HG03097 (cell line): ENCODE data around the gene MCF2L2.

Experiments used
- ATAC-seq: cut with Tn5 transposase; IDR thresholded peaks from one replicate; pipeline ENCODE4 v1.9.1; 2021; ENCODE audit not compliant: unreplicated experiment, low FRiP score

The MCF2L2 gene

DNA sequence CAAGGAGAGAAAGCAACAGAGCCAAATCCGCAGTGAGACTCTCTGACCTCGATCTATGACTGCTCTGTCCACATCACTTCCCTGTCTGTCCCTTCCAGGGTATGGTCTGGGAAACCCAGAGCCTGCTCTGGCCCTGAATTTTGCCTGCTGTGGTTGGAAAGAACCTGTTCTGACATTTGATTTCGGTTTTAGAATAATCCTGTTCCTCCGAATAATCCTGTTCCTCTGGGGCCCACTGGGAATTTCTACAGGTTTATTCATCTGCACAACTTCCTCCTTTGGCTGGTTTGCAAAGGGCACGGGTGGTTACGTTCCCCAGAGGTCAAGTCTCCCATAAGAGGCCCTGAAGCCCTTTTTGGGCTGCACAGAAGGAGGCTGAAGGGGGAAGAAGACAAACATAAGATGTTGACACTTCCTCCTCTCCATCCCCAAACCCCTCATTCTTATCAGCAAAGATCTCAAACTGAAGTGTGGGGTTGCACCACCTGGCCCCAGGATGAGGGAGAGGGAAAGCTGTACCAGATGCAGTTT is 276.5 kb downstream of the MCF2L2 start:
- no peak for ATAC-seq

DNA sequence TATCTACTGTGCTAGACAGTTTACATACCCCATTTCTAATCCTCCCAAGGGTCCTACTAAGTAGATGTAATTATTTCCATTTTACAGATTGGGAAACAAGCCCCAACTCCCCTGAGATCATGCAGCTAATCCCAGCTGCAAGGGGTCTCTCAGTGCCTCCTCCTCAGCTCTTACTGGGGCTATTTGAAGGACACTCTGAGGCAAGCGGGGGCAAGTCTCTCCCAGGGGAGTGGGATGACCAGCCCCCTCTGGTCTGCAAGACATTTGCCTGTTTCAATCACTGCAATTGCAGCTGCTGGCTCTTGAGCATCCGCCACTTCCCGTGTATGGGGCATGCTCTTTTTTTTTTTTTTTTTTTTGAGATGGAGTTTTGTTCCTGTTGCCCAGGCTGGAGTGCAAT is 277.3 kb downstream of the MCF2L2 start:
- ATAC-seq: no peak

DNA sequence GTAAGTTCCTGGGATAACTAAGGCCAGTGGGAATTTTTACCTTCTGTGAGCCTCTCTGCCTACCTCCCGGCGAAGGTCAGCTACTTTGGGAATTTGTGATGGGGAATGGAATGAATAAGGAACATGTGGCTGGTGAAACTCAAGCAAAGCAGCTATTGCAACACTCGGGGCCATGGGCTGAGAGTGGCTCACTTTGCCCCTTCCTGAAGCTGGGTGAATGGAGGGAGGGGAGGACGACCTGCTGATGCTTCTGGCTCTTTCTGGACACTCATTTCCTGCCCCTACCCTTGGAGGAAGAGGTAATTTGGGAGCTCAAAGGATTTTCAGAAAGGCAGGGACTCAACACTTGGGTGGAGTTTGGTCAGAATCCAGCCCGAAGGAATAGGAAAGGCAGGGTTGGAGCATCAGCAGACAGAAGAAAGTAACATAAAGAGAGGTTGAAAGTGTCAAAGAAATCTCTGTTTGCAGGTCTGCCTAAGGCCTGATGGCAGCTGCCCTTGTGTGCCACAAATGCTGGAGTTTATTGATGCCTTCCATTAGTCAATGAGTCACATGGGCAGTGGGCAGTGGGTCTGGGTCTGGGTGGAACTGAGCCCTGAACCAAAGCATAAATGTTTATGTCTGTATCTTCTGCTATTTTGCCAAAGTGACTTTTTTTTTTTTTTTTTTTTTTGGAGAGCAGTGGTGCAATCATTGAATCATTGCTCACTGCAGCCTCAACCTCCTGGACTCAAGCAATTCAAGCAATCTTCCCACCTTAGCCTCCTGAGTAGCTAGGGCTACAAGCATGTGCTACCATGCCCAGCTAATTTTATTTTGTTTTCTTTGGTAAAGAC is 278.3 kb downstream of the MCF2L2 start:
- no peak for ATAC-seq

DNA sequence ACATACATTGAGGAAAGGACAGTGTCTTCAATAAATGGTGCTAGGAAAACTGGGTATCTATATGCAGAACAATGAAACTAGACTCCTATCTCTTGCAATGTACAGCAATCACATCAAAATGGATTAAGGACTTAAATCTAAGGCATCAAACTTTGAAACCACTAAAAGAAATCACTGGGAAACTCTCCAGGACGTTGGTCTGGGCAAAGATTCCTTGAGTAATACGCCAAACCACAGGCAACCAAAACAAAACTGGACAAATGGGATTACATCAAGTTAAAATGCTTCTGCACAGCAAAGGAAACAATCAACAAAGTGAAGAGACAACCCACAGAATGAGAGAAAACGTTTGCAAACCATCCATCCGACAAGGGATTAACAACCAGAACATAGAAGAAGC is 280.4 kb downstream of the MCF2L2 start:
- no peak for ATAC-seq

DNA sequence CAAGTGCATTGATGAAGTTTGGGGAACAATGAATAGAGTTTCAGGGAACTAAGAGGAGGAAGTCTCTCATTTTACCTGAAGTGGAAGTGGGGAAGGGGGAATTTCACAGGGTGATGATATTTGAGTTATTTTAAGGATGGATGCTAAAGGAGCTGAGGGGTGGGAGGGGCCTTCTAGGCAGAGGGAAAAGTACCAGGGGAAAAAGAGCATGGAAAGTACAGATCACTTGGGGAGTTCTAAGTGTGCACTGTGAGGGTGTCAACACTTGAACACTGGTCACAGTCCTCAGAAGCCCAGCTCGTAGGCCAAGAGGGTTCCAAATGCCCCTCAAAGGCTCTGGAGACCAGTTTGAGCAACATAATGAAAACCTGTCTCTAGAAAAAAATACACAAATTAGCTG is 284.1 kb downstream of the MCF2L2 start:
- ATAC-seq: no peak

DNA sequence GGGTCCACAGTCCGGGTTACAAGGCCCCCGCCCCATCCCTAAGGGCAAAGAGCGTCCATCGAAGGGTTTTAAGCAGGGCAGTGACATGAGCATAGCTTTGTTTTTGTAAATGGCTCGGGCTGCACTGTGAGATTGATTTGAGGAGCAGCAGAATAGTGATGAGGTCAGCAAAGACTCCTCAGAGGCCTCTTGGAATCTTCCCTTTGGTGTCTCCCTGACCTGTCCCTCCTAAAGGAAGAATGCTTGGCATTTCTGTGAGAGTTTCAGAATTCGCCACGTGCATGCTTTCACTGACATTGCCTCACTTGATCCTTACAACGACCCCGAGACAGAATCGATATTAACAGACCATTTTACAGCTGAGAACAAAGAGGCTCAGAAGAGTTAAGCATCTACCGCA is 286.2 kb downstream of the MCF2L2 start:
- ATAC-seq: no peak

DNA sequence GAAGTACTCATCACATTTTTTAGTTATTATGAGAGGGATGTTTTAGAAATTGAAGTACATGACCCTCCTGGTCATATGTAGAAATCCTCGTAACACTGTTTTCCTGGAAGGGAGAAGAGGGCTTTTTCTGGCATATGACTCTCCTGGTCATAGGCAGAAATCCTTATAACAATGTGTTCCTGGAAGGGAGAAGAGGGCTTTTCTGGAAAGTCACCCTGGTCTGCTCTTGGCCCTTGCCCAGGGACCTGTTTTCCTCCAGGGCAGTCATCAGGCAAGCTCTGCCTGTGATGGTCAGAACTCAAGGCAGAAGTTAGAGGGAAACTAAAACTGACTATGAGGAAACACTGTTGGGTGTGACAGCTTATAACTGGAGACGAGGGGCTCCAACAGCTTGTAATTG is 293.6 kb downstream of the MCF2L2 start:
- ATAC-seq: no peak

DNA sequence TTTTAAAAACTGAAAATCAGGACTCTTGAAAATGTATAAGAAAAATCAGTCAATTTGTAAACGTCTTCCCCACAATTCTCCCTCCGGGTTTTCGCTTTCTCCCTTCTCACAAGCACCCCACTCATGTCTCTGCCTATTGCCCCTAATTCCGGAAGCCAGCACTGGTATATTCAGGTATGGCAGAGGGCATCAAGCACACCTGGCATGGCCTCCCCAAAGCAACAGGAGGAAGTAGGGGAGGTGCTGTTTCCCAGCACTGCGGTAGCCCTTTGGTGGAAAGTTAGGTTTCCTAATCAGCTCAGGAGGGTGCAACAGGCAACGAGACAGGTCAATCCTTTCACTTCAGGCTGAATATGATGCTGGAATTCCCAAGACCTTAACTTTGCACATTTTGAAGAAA is 296.0 kb downstream of the MCF2L2 start:
- ATAC-seq: no peak

DNA sequence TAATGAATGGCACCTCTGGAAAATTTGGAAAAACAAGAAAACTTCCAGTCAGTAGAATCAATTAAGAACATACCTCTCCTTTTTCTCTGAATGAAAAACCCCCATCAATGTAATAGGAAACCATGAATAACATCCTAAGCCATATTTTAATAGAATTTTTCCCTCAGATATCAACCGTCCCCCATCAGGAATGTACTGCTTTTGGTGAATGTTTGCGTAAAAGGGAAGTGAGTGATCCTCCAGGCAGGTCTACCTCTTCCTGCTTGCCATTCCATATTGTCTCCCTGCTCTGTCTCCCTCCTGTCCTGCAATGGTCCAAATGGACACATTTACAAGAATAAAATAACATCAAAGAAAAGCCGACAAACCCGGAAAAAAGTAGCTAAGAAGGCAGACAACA is 296.7 kb downstream of the MCF2L2 start:
- no peak for ATAC-seq

DNA sequence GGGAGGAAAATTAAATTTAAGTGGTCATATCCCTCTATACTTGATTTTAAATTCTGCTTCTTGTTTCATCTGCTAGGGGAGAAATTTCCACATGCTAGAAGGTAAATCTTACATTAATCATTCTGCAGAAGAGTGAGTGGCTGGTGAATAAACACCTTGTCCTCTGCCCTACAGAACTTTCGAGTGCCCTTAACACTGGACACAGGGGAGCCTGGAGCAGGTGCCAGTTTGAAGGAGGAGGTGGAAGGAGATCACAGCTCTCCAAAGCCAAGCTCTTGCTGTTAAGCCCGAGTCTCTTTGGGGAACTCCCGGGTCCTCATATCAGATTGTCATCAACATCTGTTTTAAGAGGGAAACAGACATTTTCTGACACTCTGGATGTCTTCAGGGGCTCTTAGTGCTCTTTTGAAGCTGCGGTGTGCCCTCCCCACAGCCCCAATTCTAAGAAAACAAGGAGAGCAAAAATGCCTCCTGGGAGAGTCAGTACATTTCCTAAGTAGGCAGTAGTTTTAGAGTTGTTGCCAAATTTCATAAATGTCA is 297.2 kb downstream of the MCF2L2 start:
- ATAC-seq: no peak

DNA sequence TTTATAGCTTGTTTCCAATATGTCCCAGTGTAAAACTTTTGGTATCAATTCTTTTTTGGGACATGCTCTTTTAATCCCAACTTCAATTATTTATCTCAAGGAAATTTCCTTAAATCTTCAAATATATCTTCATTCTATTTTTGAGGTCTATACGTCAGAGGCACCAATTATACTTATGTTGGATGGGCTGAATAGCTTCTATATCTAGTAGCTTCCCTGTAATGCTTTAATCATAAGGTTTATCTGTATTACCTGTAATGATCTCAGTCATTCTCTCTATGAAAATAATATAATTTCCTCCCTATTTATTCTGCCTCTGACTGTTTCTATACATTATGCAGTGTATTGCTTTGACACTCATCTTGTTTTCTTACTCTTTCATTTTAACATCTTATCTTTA is 299.2 kb downstream of the MCF2L2 start:
- no peak for ATAC-seq

DNA sequence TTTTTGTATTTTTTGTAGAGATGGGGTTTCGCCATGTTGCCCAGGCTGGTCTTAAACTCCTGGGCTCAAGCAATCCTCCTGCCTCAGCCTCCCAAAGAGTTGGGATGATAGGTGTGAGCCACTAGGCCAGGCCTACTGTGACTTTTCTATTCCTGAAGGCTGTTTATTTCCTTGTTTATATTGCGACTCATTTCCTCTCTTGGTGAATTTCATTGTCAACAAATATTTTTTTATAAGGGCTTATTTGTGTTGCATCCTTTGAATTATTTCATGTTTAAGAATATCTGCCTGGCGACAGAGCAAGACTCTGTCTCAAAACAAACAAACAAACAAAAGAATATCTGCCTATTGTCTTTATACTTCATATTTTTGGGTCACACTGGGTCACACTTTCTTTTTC is 299.7 kb downstream of the MCF2L2 start:
- no peak for ATAC-seq
